ENCODE data around the gene BNIP2. TPM values are rescaled to one million over a fixed set of nuclear protein-coding genes. Genes with fewer than 3 reads are reported as not detected.

BNIP2 gene, protein sequence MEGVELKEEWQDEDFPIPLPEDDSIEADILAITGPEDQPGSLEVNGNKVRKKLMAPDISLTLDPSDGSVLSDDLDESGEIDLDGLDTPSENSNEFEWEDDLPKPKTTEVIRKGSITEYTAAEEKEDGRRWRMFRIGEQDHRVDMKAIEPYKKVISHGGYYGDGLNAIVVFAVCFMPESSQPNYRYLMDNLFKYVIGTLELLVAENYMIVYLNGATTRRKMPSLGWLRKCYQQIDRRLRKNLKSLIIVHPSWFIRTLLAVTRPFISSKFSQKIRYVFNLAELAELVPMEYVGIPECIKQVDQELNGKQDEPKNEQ
- 66.1 and 96.1 TPM in 2 replicates for total RNA-seq

DNA sequence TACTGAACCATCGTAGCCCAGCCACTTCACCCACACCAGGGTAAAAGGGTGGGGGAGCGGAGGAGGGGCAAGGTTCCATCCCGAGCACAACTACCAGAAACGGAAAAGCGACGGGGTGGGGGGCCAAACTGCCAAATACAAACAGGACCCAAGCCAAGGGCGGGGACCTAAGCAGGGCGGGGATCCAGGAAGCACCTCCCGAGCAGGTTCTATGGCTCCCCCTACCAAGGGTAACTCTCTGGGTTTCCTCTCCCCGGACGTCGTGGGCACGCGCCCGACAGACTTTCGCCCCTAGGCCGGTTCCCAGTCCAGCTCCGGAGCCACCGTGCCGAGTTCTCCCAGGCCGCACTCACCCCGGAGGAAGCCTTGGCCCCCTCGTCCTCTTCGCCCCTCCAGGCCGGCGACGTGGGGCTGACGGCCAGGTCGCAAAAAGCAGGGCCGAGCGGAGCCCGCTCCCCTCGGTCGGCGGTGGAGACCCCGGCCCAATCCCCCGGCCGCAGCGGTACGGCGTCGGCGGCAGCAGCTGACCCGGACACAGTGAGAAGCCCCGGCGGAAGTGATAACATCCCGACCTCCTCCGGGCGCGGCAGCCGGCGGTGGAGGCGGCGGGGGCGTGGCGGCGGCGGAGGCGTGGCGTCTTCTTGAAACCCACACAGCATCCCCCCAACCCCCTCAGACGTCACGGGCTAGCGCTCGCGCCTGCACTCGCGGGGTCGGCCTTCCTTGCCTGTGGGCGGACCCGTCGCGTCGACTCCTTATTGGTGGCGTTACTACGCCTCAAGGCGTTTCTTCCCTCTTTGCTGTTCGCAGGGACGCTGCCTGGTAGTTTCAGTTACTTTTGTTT lies at the start of gene BNIP2:
TSS of gene BNIP2 (minus strand) at position 539 of the 844 bp plus-strand sequence. CDS start 6,863 bp downstream, outside the sequence.

DNA sequence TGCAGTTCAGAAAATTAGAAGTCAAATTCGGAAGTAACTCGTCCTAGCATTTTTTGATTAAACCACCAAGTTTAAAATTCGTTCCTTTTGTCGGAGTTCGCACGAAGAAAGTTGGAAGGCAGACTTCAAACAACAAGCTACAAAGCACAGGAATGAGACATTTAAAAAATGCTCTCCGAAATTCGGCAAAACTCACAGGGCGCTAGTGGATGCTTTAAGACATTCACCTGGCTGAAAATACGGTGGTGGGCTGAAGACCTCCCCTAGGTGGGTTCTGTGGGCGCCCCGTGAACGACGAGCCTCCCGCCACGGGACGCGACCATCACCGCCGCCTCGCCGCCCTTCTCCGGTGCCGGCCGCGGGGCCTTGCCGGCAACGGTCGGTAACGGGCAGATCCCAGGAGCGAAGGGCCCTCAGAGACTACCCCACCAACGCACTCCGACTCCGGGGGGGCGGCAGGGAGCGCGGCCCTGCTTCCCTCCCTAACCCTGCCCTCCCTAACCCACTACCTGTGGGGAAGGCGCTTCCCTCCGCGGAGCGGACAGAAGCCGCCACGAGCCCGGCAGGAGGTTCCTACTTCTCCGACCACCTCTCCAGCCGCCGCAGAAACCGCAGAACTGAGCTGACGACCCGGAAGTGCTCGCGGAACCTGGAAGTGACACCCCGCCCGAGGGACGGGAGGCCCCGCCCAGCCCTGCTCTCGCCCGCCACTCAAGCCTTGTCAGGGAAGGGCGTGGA lies 32.1 kb downstream of the BNIP2 start, which contains the start of gene GTF2A2:
TSS of gene GTF2A2 (minus strand) at position 619 of the 738 bp plus-strand sequence. CDS start 5,238 bp downstream, outside the sequence.

DNA sequence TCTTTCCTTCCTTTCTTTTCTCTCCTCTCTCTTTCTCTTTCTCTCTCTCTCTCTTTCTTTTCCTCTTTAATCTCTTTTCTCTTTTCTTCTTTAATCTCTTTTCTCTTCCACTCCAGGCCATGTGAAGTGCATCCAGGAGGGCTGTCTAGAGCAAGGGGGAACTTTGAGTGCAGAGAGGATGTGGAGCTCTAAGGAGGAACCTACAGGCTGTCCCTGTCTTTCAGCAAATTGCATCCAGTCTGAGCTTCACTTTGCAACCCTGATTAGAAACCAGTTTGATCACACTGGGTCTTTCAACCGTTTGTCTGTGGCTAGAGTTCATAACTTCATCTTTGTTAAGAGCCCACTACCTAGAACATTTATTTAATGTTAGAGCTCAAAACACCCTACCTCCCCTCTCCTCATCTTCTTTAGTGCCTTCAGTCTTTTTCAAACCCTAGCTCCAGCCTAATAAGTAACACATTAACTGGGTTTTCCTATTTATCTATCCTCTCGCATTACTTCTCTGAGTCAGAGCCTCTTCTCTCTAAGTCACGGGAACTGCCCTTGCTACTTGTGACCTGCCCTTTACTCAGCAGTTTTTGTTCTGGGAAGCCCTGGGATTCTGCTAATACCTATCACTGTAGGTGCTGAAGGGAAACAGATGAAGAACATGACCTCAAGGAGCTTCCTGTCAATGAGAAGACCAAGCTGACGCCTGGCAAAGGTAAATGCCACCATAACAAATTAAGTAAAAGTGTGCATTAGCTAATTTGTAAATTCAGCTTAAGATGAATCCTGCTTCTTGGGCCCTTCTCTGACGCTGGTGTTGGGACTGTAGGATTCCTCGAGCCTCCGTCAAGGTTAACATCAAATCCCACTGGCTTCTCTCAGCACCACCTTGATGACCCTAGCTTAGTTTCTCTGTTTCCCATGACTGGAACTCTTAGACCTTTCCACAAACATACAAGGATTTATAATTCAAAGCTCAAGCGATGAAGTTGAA lies 77.6 kb downstream of the BNIP2 start, which contains the start of gene GCNT3:
TSS of gene GCNT3 (plus strand) at position 508 of the 985 bp plus-strand sequence. CDS start 6,456 bp downstream, outside the sequence.

Other genes with a start within 250 kb of the BNIP2 start
- 0.14 and 0.46 TPM in 2 replicates for gene GCNT3, start 77.5 kb downstream of the BNIP2 start, total RNA-seq
- 23.6 and 30.4 TPM in 2 replicates for gene GTF2A2, start 31.8 kb downstream of the BNIP2 start, total RNA-seq

Data from smooth muscle cell of bladder (primary cell).